ENCODE measurements around the gene C2orf76.

DNA sequence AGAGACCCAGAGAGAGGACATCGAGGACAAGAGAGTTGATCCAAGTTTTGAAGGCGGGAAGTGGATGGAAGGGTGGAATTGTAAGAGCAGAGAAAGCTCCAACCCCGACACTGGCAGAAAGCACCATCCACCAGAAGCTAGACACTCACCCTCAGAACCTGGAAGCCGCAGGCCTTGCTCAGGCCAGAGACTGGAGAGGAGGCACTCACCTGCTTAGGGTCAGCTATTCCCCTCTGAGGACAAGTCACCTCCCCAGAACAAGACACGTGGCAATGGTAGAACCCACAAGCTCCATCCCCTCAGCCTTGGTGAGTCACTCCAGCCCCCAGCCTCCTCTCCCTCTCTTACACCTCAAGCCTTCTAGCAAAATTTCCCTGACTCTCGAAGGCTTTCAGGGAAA is 78.1 kb downstream of the C2orf76 start:
- TF ChIP-seq, protein P1, sequence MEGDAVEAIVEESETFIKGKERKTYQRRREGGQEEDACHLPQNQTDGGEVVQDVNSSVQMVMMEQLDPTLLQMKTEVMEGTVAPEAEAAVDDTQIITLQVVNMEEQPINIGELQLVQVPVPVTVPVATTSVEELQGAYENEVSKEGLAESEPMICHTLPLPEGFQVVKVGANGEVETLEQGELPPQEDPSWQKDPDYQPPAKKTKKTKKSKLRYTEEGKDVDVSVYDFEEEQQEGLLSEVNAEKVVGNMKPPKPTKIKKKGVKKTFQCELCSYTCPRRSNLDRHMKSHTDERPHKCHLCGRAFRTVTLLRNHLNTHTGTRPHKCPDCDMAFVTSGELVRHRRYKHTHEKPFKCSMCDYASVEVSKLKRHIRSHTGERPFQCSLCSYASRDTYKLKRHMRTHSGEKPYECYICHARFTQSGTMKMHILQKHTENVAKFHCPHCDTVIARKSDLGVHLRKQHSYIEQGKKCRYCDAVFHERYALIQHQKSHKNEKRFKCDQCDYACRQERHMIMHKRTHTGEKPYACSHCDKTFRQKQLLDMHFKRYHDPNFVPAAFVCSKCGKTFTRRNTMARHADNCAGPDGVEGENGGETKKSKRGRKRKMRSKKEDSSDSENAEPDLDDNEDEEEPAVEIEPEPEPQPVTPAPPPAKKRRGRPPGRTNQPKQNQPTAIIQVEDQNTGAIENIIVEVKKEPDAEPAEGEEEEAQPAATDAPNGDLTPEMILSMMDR (IDR thresholded peaks at IDR 0.05; ENCODE audit: low read length): no peak
- no peak for TF ChIP-seq EZH2 (optimal IDR thresholded peaks at IDR 0.05; ENCODE audit: low read depth, low read length)
- TF ChIP-seq EZH2phosphoT487 (IDR thresholded peaks at IDR 0.05; ENCODE audit: low read length): no peak
